HCT116 (cell line): ENCODE measurements around the gene WDR88.

Source experiments
- CEBPB ChIP-seq: IDR thresholded peaks from 2 replicates; pipeline ENCODE4 v1.6.1; 2012; ENCODE audit warnings: low read depth
- CTCF ChIP-seq, 3 experiments: fragments of 200-600 bp in 1 of 3; sonication (generic) in 1 of 3; IDR thresholded peaks in 2 of 3; conservative IDR thresholded peaks in 1 of 3; 2 replicates each; pipeline ENCODE4 v1.5.1; 2012 to 2017; ENCODE audit warnings: low read depth in 2 of 3, low read length in 2 of 3, antibody characterized with exemption in 1 of 3, borderline replicate concordance in 1 of 3, control low read depth in 1 of 3, mild to moderate bottlenecking in 1 of 3, mixed read lengths in 1 of 3, mixed run types in 1 of 3, moderate library complexity in 1 of 3; ENCODE audit not compliant: insufficient read depth in 1 of 3
- ELF1 ChIP-seq: IDR thresholded peaks from 2 replicates; pipeline ENCODE4 v1.6.1; 2012; ENCODE audit warnings: low read depth, borderline replicate concordance
- EZH2 ChIP-seq: fragments of 200-600 bp; sonication (generic); IDR thresholded peaks from 2 replicates; pipeline ENCODE4 v1.6.1; 2017; ENCODE audit warnings: antibody characterized with exemption, mixed run types
- EZH2phosphoT487 ChIP-seq: fragments of 200-600 bp; IDR thresholded peaks from 2 replicates; pipeline ENCODE4 v1.6.1; 2018; ENCODE audit warnings: antibody characterized with exemption, borderline replicate concordance
- FOSL1 ChIP-seq: IDR thresholded peaks from 2 replicates; pipeline ENCODE4 v1.6.1; 2012; ENCODE audit warnings: low read depth
- JUND ChIP-seq: IDR thresholded peaks from 2 replicates; pipeline ENCODE4 v1.6.1; 2012
- POLR2A ChIP-seq: IDR thresholded peaks from 2 replicates; pipeline ENCODE4 v1.7.0; 2011; ENCODE audit warnings: borderline replicate concordance; ENCODE audit not compliant: insufficient read depth, insufficient read length; ENCODE audit errors: extremely low read depth
- SRF ChIP-seq: IDR thresholded peaks from 2 replicates; pipeline ENCODE4 v1.6.1; 2012; ENCODE audit warnings: low read depth
- YY1 ChIP-seq: IDR thresholded peaks from 2 replicates; pipeline ENCODE4 v1.6.1; 2011; ENCODE audit warnings: low read length, low read depth, moderate library complexity, mild to moderate bottlenecking; ENCODE audit not compliant: insufficient replicate concordance; ENCODE audit errors: extremely low read depth

DNA sequence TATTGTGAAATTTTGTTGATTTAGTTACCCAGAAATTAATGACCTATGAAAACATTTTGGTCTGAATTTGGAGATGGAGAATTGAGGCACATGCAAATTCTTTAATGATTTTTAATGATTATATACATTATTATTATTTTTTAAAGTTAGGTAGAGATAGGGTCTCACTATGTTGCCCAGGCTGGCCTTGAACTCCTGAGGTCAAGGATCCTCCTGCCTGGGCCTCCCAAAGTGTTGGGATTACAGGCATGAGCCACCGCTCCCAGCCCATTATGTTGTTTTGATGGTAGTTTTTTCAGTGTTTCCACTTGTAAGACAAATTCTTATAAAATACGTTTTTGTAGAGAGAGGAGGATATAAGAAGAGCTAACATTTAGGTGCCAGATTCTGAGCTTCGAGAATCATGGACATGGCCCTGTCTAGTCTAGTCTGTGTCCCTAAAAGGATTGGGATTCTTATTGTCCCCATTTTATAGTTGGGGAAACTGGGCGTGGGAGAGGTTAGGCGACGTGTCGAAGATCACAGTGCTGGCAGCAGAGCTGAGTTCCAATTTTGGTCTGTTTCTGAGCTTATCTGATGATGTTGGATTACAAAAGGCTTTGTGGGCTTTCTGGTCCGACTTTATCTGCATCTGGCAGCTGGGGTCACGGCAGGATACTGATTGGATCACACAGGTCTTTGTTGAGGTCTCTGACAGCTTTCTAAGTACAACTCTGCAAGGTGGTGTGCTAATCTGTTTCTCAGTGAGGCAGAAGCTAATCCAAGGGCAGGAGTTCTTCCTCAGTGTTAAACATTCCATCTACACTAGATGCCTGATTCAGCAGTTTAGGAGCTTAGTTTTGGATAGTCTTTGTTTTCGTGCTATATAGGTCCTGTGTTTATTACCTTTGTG lies 7.5 kb upstream of the WDR88 start:
- TF ChIP-seq CTCF (IDR thresholded peaks at IDR 0.05 in 2 of 3, conservative IDR thresholded peaks at IDR 0.05 in 1 of 3; ENCODE audit: borderline replicate concordance in 1 of 3, insufficient read depth in 1 of 3, low read depth in 2 of 3, low read length in 2 of 3), result no peak
- TF ChIP-seq ELF1, result no peak
- TF ChIP-seq FOSL1, result no peak
- TF ChIP-seq CEBPB, result no peak
- TF ChIP-seq JUND, result no peak
- no peak for TF ChIP-seq EZH2phosphoT487
- TF ChIP-seq POLR2A, result no peak
- TF ChIP-seq SRF, result no peak
- no peak for TF ChIP-seq YY1
- no peak for TF ChIP-seq EZH2
